Activated T-helper 1 cell treated with anti-CD3 and anti-CD28 coated beads, Interleukin-12 subunit alpha, Interleukin-12 subunit beta, Interleukin-2, Interleukin-4 antibody, amounts not matched to agents 30 ng/mL and 10 ng/mL and 1 ng/mL, durations not matched to agents 14 hours and 24 hours and 36 hours (primary cell): ENCODE measurements around the gene ISYNA1. TPM values are rescaled to one million over a fixed set of nuclear protein-coding genes. Genes with fewer than 3 reads are reported as not detected.
A peak's percentile ranks its signal among the peaks of the same experiment; 100 is the strongest.

ENCODE experiments used
- DNase-seq: peaks from one replicate; pipeline ENCODE4 v3.0.0; 2021; ENCODE audit warnings: low spot score
- H3K27ac Mint-ChIP-seq: one replicate; pipeline ENCODE4 v1.8.0; 2021; ENCODE audit warnings: mild to moderate bottlenecking, mixed read lengths
- H3K27me3 Mint-ChIP-seq: one replicate; pipeline ENCODE4 v1.8.0; 2022; ENCODE audit warnings: mild to moderate bottlenecking, moderate library complexity, mixed read lengths; ENCODE audit not compliant: insufficient read depth
- H3K36me3 Mint-ChIP-seq: one replicate; pipeline ENCODE4 v1.8.0; 2021; ENCODE audit warnings: low read depth, mixed read lengths
- H3K4me1 Mint-ChIP-seq: one replicate; pipeline ENCODE4 v1.8.0; 2021; ENCODE audit warnings: low read depth, mixed read lengths
- H3K4me3 Mint-ChIP-seq: one replicate; pipeline ENCODE4 v1.8.0; 2021; ENCODE audit warnings: mild to moderate bottlenecking, moderate library complexity, mixed read lengths
- H3K9me3 Mint-ChIP-seq: one replicate; pipeline ENCODE4 v1.8.0; 2021; ENCODE audit warnings: mixed read lengths
- intact Hi-C: fragments of 100-400 bp; cut with micrococcal nuclease; formaldehyde crosslinking; loops from one replicate; pipeline ENCODE4 v1.15.1; 2024
- total RNA-seq: library from RNA; stranded (reverse); gene quantifications from 2 replicates; pipeline ENCODE4 v1.2.3, GENCODE V29; 2022

Gene ISYNA1
- total RNA-seq, 1 donor from 2014 or later = 9.0 TPM

- H3K27me3 Mint-ChIP-seq = peaks cover 2% of the 10 kb centered on the region
- H3K27ac Mint-ChIP-seq = no peak overlapping the region
- H3K36me3 Mint-ChIP-seq = peaks cover 7% of the 10 kb centered on the region
- no peaks in the 10 kb centered on the region for H3K4me1 Mint-ChIP-seq
- H3K4me3 Mint-ChIP-seq = no peak overlapping the region
- H3K9me3 Mint-ChIP-seq = no peaks in the 10 kb centered on the region
- intact Hi-C loops = no loop called here
- no peak for DNase-seq
These were observed 6.4 kb downstream of the ISYNA1 start for GRCh38 chr19:18431351-18432197.

DNA sequence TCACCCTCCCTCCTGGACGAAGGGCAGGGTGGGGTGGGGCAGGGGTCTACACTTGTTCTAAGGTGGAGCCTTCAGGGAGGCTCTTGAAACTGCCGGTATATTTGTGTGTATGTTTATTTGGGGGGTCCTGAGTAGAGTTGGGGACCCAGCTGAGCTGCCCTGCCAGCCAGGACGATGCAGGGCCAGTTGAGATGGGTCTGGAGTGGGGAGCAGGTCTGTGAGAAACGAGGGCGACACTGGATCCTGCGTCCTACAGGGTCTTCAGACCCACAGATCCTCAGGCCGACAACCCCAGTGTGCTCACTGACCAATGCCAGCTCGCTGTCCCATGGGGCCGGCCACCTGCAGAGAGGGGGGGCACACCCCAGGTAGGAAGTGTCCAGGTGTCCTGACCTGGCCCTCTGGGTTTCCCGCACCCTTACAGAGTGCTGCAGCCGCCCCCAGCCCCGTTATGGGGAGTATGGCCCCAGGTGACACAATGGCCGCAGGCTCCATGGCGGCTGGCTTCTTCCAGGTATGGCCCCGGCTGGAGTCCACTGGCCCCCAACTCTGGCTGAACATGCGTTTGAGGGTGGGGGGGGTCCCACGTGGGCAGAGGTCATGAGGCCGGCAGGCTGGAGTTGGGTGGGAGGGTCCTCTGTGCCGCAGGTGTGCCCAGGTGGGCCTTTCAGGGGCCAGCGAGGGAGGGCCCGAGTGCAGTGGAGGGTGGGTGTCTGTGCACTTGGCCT, 7.4 kb downstream of the ISYNA1 start:
- H3K4me1 Mint-ChIP-seq = peaks cover 5% of the 10 kb centered on the region
- H3K27me3 Mint-ChIP-seq = no peaks in the 10 kb centered on the region
- no peak for DNase-seq
- no peak overlapping the region for H3K27ac Mint-ChIP-seq
- H3K4me3 Mint-ChIP-seq = no peak overlapping the region
- H3K36me3 Mint-ChIP-seq = peaks cover 2% of the 10 kb centered on the region
- intact Hi-C loops = no loop called here
- no peaks in the 10 kb centered on the region for H3K9me3 Mint-ChIP-seq

- no peak for DNase-seq
- no peak overlapping the region for H3K27ac Mint-ChIP-seq
- intact Hi-C loops = loop anchor here (1.0 kb wide), 1 partner anchor 9 kb away; no protein-coding TSS in a partner anchor
- H3K27me3 Mint-ChIP-seq = no peaks in the 10 kb centered on the region
- H3K36me3 Mint-ChIP-seq = peaks cover 2% of the 10 kb centered on the region
- H3K9me3 Mint-ChIP-seq = no peaks in the 10 kb centered on the region
- H3K4me1 Mint-ChIP-seq = peaks cover 5% of the 10 kb centered on the region
- H3K4me3 Mint-ChIP-seq = peak overlapping the region; percentile 22
These were observed 8.1 kb downstream of the ISYNA1 start for GRCh38 chr19:18429717-18430416.

- peak overlapping the region; percentile 40 for H3K27ac Mint-ChIP-seq
- H3K9me3 Mint-ChIP-seq = no peaks in the 10 kb centered on the region
- DNase-seq = peak; percentile 79
- H3K4me1 Mint-ChIP-seq = peaks cover 9% of the 10 kb centered on the region
- H3K27me3 Mint-ChIP-seq = no peaks in the 10 kb centered on the region
- intact Hi-C loops = loop anchor here (1.0 kb wide), 1 partner anchor 8 kb away; no protein-coding TSS in a partner anchor
- peaks cover 2% of the 10 kb centered on the region for H3K36me3 Mint-ChIP-seq
- peak overlapping the region; percentile 49 for H3K4me3 Mint-ChIP-seq
These were observed 8.9 kb downstream of the ISYNA1 start for GRCh38 chr19:18428787-18429674.

DNA sequence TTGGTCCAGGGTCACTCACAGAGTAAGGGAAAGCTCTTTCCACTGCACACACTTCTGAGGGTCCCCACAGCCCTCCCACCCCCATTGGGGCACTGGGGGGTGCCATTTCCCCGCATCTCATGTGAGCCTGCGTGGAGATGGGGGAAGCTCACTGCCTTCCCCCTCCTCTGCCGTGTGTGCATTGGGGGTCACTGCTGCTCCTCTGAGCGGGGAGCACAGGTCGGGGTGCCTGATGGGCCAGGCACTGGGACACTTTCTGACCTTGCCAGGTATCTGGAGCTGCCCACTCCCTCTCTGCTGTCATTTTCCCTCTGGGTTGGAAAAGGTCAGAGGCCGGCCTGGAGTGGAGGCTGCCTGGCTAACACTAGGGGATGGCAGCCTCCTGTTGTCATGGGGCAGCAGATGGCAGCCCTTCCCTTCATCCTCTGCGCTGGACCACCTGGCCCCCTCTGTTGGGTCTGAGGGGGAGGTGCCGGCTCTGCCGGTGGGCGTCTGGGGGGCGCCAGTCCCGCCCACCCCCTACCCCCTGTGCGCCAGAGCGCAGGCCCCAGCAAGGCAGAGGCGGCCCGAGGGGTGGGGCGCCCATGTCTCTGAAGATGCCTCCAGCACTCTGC, 9.7 kb downstream of the ISYNA1 start:
- Mint-ChIP-seq H3K4me1 (peaks cover 12% of the 10 kb centered on the region), H3K27me3 (no peaks in the 10 kb centered on the region), H3K9me3 (no peaks in the 10 kb centered on the region), H3K27ac (no peak overlapping the region), H3K36me3 (peaks cover 2% of the 10 kb centered on the region), H3K4me3 (no peak overlapping the region)
- no peak for DNase-seq
- intact Hi-C loops = no loop called here

- H3K27ac Mint-ChIP-seq = no peak overlapping the region
- no peaks in the 10 kb centered on the region for H3K9me3 Mint-ChIP-seq
- no peak for DNase-seq
- no peaks in the 10 kb centered on the region for H3K27me3 Mint-ChIP-seq
- intact Hi-C loops = no loop called here
- H3K36me3 Mint-ChIP-seq = peaks cover 4% of the 10 kb centered on the region
- peaks cover 18% of the 10 kb centered on the region for H3K4me1 Mint-ChIP-seq
- H3K4me3 Mint-ChIP-seq = no peak overlapping the region
These were observed 10.2 kb downstream of the ISYNA1 start for GRCh38 chr19:18427743-18428113.

DNA sequence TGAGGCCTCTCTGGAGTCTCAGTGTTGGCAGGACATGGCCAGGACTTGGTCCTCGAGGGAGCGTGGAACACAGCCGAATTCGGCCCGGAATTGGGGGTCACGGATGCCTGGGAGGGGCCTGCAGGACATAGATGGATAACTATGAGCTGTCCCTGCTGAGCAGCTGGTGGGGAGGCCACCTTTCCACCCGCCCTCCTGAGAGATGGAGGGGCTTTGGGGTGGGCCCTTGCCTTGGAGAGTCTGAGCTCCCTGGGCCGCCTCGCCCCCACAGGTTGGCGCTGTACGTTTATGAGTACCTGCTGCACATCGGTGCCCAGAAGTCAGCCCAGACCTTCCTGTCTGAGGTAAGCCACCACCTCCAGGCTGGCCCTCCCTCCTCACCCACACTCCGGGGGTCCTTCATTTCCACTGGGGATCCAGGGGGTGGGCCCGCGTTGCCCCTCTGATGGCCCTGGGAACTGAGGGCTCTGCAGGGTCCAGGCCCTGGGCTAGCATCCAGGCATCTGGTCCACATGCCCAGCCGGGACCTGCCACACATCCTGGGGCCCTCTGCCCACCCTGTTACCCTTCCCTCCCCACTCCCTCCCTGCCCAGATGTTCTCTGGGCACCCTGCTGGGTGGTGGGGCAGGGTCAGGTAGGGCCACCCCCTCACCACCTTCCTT, 10.7 kb downstream of the ISYNA1 start:
- intact Hi-C loops = no loop called here
- H3K9me3 Mint-ChIP-seq = no peaks in the 10 kb centered on the region
- no peak overlapping the region for H3K4me3 Mint-ChIP-seq
- H3K36me3 Mint-ChIP-seq = peaks cover 5% of the 10 kb centered on the region
- DNase-seq = no peak
- H3K27me3 Mint-ChIP-seq = no peaks in the 10 kb centered on the region
- H3K27ac Mint-ChIP-seq = no peak overlapping the region
- peaks cover 23% of the 10 kb centered on the region for H3K4me1 Mint-ChIP-seq

DNA sequence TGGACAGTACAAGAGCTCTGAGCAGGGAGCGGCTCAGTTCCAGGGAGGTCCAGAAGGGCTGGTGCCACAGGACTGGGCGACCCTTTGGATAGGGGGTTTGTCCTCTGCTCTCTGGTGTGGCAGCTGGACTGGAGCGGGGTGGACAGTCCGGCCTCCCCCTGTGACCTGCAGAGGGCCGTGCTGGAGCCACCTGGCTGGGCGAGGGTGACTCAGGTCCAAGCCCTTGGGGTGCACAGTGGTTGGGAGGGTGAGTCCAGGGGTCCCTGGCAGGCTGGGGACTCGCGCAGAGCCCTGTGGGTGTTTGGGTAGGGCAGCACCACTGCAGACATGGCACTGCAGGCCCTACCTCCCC, 11.5 kb downstream of the ISYNA1 start:
- peaks cover 5% of the 10 kb centered on the region for H3K36me3 Mint-ChIP-seq
- DNase-seq = no peak
- H3K27ac Mint-ChIP-seq = no peak overlapping the region
- intact Hi-C loops = no loop called here
- H3K4me3 Mint-ChIP-seq = no peak overlapping the region
- no peaks in the 10 kb centered on the region for H3K9me3 Mint-ChIP-seq
- H3K27me3 Mint-ChIP-seq = no peaks in the 10 kb centered on the region
- peaks cover 31% of the 10 kb centered on the region for H3K4me1 Mint-ChIP-seq

DNA sequence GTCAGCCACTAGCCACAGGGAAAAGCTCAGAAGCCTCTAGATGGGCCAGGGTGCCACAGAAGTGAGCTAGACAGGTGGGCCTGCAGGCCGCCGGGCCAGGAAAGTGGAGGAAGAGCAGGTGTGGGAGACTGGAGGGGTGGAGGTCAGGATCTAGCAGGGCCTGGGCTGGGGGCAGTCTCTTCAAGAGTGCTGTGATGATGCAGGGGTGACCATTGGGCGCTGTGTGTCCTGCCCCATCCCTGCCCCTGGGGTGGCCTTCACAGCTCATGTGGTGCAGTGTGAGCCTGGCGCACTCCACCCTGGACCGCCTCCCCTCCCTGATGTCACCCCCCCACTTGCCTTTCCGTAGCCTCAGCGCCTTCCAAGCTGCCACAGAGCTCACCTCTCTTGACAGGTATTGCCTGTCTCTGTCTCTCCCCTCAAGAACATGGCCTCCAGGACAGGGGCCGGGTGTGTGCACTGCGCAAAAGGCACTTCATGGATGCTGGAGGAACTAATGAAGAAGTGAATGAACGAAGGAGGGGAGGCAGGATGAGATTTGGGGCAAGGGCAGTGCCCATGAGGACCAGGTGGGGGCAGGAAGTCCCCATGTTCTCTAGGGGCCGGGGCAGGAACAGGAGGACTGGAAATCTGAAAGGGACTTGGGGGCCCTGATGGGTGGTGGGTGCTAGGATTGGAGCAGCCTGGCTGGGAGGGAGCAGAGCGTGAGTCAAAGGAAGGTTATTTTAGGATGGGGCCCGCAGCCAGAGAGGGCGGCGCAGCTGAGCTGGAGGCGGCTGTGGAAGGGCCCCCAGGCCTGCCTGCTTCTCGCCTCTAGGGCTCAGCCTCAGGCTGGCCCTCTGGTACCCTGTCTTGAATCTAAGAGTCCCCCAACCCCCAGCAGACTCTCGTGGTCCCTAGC, 12.2 kb downstream of the ISYNA1 start:
- Mint-ChIP-seq H3K4me3 (no peak overlapping the region), H3K27ac (peak overlapping the region; percentile 61), H3K4me1 (peaks cover 37% of the 10 kb centered on the region), H3K36me3 (peaks cover 5% of the 10 kb centered on the region), H3K27me3 (no peaks in the 10 kb centered on the region), H3K9me3 (no peaks in the 10 kb centered on the region)
- intact Hi-C loops = no loop called here
- no peak for DNase-seq

GRCh38 chr19:18424890-18425514, 12.9 kb downstream of the ISYNA1 start:
- peaks cover 44% of the 10 kb centered on the region for H3K4me1 Mint-ChIP-seq
- H3K36me3 Mint-ChIP-seq = peaks cover 3% of the 10 kb centered on the region
- no peak overlapping the region for H3K27ac Mint-ChIP-seq
- H3K9me3 Mint-ChIP-seq = no peaks in the 10 kb centered on the region
- no peak for DNase-seq
- intact Hi-C loops = no loop called here
- H3K27me3 Mint-ChIP-seq = no peaks in the 10 kb centered on the region
- no peak overlapping the region for H3K4me3 Mint-ChIP-seq
